ENCODE measurements around the gene GNAT2.

DNA sequence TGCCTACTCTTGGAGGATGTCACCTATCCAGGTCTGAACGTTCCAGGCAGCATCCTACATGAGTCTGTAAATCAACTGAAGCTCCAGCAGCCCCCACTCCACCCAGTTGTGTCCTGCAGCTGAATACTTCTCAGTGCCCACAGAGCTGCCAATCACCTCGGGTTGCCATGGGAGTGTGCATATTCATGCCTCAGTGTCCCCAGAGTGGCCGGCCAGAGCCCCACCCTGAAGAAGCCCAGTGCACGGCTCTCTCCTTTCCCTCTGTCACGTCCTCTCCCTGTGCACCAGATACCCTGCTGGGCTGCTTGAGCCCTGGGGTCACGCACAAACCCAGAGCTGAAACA, 20.4 kb upstream of the GNAT2 start:
- TF ChIP-seq ZNF274 (IDR thresholded peaks at IDR 0.05; ENCODE audit: low read depth, low read length) (no peak), SUZ12 (IDR thresholded peaks at IDR 0.05; ENCODE audit: extremely low read depth, insufficient read depth, insufficient read length) (no peak)

Measured in NT2/D1 (cell line).